Left hindlimb (tissue), 1 donor: Measurements from ENCODE around the gene RTN4.

Experiments
- DNase-seq: peaks from one replicate; pipeline ENCODE4 v3.0.0-alpha.2; 2018

RTN4 gene

GRCh38 chr2:54968561-54969218, 81.6 kb downstream of the RTN4 start:
- DNase-seq: no peak

GRCh38 chr2:54967759-54968365, 82.4 kb downstream of the RTN4 start:
- no peak for DNase-seq

- no peak for DNase-seq
Measured at GRCh38 chr2:54967269-54967668, 83.0 kb downstream of the RTN4 start.

- no peak for DNase-seq
Measured at GRCh38 chr2:54966837-54967236, 83.4 kb downstream of the RTN4 start.

GRCh38 chr2:54966165-54966832, 84.0 kb downstream of the RTN4 start:
- DNase-seq: no peak

GRCh38 chr2:54965425-54965824, 84.8 kb downstream of the RTN4 start:
- no peak for DNase-seq

- no peak for DNase-seq
Measured at GRCh38 chr2:54964816-54965215, 85.4 kb downstream of the RTN4 start.

- DNase-seq: no peak
Measured at GRCh38 chr2:54964271-54964670, 86.0 kb downstream of the RTN4 start.

GRCh38 chr2:54963476-54963875, 86.8 kb downstream of the RTN4 start:
- no peak for DNase-seq

GRCh38 chr2:54962935-54963440, 87.3 kb downstream of the RTN4 start:
- DNase-seq: no peak

GRCh38 chr2:54962511-54962910, 87.7 kb downstream of the RTN4 start:
- no peak for DNase-seq

GRCh38 chr2:54960164-54960563, 90.1 kb downstream of the RTN4 start:
- no peak for DNase-seq

- DNase-seq: no peak
Measured at GRCh38 chr2:54958717-54959371, 91.4 kb downstream of the RTN4 start.

GRCh38 chr2:54957321-54957999, 92.8 kb downstream of the RTN4 start:
- DNase-seq: no peak

GRCh38 chr2:54956111-54956627, 94.1 kb downstream of the RTN4 start:
- DNase-seq: no peak

GRCh38 chr2:54955358-54956110, 94.7 kb downstream of the RTN4 start:
- DNase-seq: no peak

GRCh38 chr2:54954705-54955357, 95.4 kb downstream of the RTN4 start:
- DNase-seq: no peak

GRCh38 chr2:54954158-54954557, 96.1 kb downstream of the RTN4 start:
- no peak for DNase-seq

GRCh38 chr2:54952978-54953456, 97.2 kb downstream of the RTN4 start:
- no peak for DNase-seq

GRCh38 chr2:54952425-54952824, 97.8 kb downstream of the RTN4 start:
- DNase-seq: no peak

- DNase-seq: no peak
Measured at GRCh38 chr2:54950811-54951210, 99.4 kb downstream of the RTN4 start.
